Right lobe of liver (tissue), 4 donors: ENCODE results near the gene TMEM119.

Experiments used
- POLR2A ChIP-seq: fragments of 450-650 bp; IDR thresholded peaks from one replicate; pipeline ENCODE4 v1.6.1; 2017; ENCODE audit warnings: antibody characterized with exemption, mild to moderate bottlenecking
- TF ChIP-seq, protein P1 (sequence below), 4 donors: fragments of 200-600 bp in 3 of 4; fragments of 450-650 bp in 1 of 4; IDR thresholded peaks; one replicate each; pipeline versions ENCODE4 v1.5.1 to v1.8.0; 2016 to 2022; ENCODE audit warnings: antibody characterized with exemption in 4 of 4, mild to moderate bottlenecking in 2 of 4
- donor health status: DM: no; HTN: no; CAD: no.
- donor health status: DM: no; HTN: no; CAD: no.
- donor health status: DM: no; HTN: yes; CAD: no.

- TF ChIP-seq, protein P1, sequence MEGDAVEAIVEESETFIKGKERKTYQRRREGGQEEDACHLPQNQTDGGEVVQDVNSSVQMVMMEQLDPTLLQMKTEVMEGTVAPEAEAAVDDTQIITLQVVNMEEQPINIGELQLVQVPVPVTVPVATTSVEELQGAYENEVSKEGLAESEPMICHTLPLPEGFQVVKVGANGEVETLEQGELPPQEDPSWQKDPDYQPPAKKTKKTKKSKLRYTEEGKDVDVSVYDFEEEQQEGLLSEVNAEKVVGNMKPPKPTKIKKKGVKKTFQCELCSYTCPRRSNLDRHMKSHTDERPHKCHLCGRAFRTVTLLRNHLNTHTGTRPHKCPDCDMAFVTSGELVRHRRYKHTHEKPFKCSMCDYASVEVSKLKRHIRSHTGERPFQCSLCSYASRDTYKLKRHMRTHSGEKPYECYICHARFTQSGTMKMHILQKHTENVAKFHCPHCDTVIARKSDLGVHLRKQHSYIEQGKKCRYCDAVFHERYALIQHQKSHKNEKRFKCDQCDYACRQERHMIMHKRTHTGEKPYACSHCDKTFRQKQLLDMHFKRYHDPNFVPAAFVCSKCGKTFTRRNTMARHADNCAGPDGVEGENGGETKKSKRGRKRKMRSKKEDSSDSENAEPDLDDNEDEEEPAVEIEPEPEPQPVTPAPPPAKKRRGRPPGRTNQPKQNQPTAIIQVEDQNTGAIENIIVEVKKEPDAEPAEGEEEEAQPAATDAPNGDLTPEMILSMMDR (IDR thresholded peaks at IDR 0.05) = no peak
- no peak for TF ChIP-seq POLR2A
Measured at GRCh38 chr12:108610856-108611605, 13.1 kb upstream of the TMEM119 start.
